Right atrium auricular region (tissue), 2 donors: ENCODE measurements around the gene ZNF567. TPM values are rescaled to one million over a fixed set of nuclear protein-coding genes. Genes with fewer than 3 reads are reported as not detected.

Experiments used
- DNase-seq: peaks from one replicate; pipeline ENCODE4 v3.0.0-alpha.2; 2019; ENCODE audit warnings: low spot score
- H3K27ac ChIP-seq, 2 donors: fragments of 200-600 bp; sonication (generic); 1 replicate in 1 of 2; 2 replicates in 1 of 2; pipeline ENCODE4 v1.5.1; 2016 to 2019
- H3K27me3 ChIP-seq, 2 donors: fragments of 200-600 bp; sonication (generic); one replicate each; pipeline versions ENCODE4 v1.5.1 to v1.6.0; 2017 to 2019
- H3K36me3 ChIP-seq: fragments of 200-600 bp; sonication (generic); one replicate; pipeline ENCODE4 v1.5.1; 2016
- H3K4me1 ChIP-seq, 2 donors: fragments of 200-600 bp; sonication (generic); one replicate each; pipeline versions ENCODE4 v1.5.1 to v1.6.0; 2017 to 2019
- H3K4me3 ChIP-seq, 2 donors: fragments of 200-600 bp; sonication (generic); 1 replicate in 1 of 2; 2 replicates in 1 of 2; pipeline ENCODE4 v1.5.1; 2017 to 2019; ENCODE audit warnings: mild to moderate bottlenecking in 1 of 2, moderate library complexity in 1 of 2
- H3K9me3 ChIP-seq, 2 donors: fragments of 200-600 bp; sonication (generic); one replicate each; pipeline ENCODE4 v1.5.1; 2019
- CTCF ChIP-seq, 2 donors: fragments of 200-600 bp; sonication (generic); IDR thresholded peaks; one replicate each; pipeline ENCODE4 v1.5.1; 2019; ENCODE audit warnings: antibody characterized with exemption in 2 of 2
- total RNA-seq, 2 donors: library from RNA; depleted of rRNA; stranded (reverse); fragments of >200 nt; gene quantifications; one replicate each; pipeline ENCODE4 v1.1.0, GENCODE V29; 2016

The ZNF567 gene
- 1 to 10 TPM; 4.0 to 5.6 TPM for total RNA-seq

- peaks cover 27% of the 10 kb centered on the region for H3K36me3 ChIP-seq
- H3K9me3 ChIP-seq: peaks cover 0 to 10% of the 10 kb centered on the region in 2 donors
- H3K4me1 ChIP-seq: peaks cover 0 to 21% of the 10 kb centered on the region in 2 donors
- H3K4me3 ChIP-seq: peak within 1 kb of the TSS; percentile 84 to 89
- TF ChIP-seq CTCF (IDR thresholded peaks at IDR 0.05): no peak
- peak; percentile 98 for DNase-seq
- peak within 1 kb of the TSS; percentile 80 to 85 for H3K27ac ChIP-seq
- no peaks in the 10 kb centered on the region for H3K27me3 ChIP-seq
Observed at GRCh38 chr19:36687214-36688056, at the start of gene ZNF567. Gene ZNF567 (plus strand): TSS chr19:36687612. CDS start chr19:36694868, 7,256 bp downstream.

- no peak for DNase-seq
Observed at GRCh38 chr19:36638862-36639510, 48.4 kb upstream of the ZNF567 start.

GRCh38 chr19:36646746-36647145, 40.7 kb upstream of the ZNF567 start:
- peaks cover 89% of the 10 kb centered on the region for H3K36me3 ChIP-seq
- no peak overlapping the region for H3K4me3 ChIP-seq
- DNase-seq: no peak
- H3K27ac ChIP-seq: no peak overlapping the region
- TF ChIP-seq CTCF (IDR thresholded peaks at IDR 0.05): no peak
- H3K4me1 ChIP-seq: no peaks in the 10 kb centered on the region
- no peaks in the 10 kb centered on the region for H3K27me3 ChIP-seq
- peaks cover 41 to 100% of the 10 kb centered on the region in 2 donors for H3K9me3 ChIP-seq

More at GRCh38 chr19:36638862-36639510, 48.4 kb upstream of the ZNF567 start:
- H3K36me3 ChIP-seq: peaks cover 47% of the 10 kb centered on the region
- H3K4me1 ChIP-seq: no peaks in the 10 kb centered on the region
- H3K4me3 ChIP-seq: no peak overlapping the region
- no peak overlapping the region for H3K27ac ChIP-seq
- H3K27me3 ChIP-seq: no peaks in the 10 kb centered on the region
- TF ChIP-seq CTCF (IDR thresholded peaks at IDR 0.05): no peak
- H3K9me3 ChIP-seq: peaks cover 86 to 100% of the 10 kb centered on the region in 2 donors

GRCh38 chr19:36652958-36653357, 34.5 kb upstream of the ZNF567 start:
- peaks cover 93% of the 10 kb centered on the region for H3K36me3 ChIP-seq
- no peak for TF ChIP-seq CTCF (IDR thresholded peaks at IDR 0.05)

GRCh38 chr19:36665832-36666231, 21.6 kb upstream of the ZNF567 start:
- no peak for DNase-seq
- peak overlapping the region; percentile 84 for H3K4me3 ChIP-seq
- H3K9me3 ChIP-seq: peaks cover 0 to 25% of the 10 kb centered on the region in 2 donors
- no peak for TF ChIP-seq CTCF (IDR thresholded peaks at IDR 0.05)
- no peaks in the 10 kb centered on the region for H3K27me3 ChIP-seq
- peaks cover 21% of the 10 kb centered on the region for H3K36me3 ChIP-seq
- no peak overlapping the region for H3K27ac ChIP-seq
- peaks cover 0 to 18% of the 10 kb centered on the region in 2 donors for H3K4me1 ChIP-seq

More at GRCh38 chr19:36652958-36653357, 34.5 kb upstream of the ZNF567 start:
- H3K4me1 ChIP-seq: no peaks in the 10 kb centered on the region
- H3K27me3 ChIP-seq: no peaks in the 10 kb centered on the region
- H3K4me3 ChIP-seq: no peak overlapping the region
- H3K9me3 ChIP-seq: peaks cover 11 to 100% of the 10 kb centered on the region in 2 donors
- no peak for DNase-seq
- no peak overlapping the region for H3K27ac ChIP-seq
